HepG2 (cell line): Measurements from ENCODE around the gene PGK2. TPM values are rescaled to one million over a fixed set of nuclear protein-coding genes. Genes with fewer than 3 reads are reported as not detected.
A peak's percentile ranks its signal among the peaks of the same experiment; 100 is the strongest.

Source experiments
- CBX5 ChIP-seq: sonication (generic); formaldehyde crosslinking; IDR thresholded peaks from 2 replicates; pipeline ENCODE4 v1.4.0; 2020; ENCODE audit warnings: missing genetic modification reagents, borderline replicate concordance
- CREM ChIP-seq, 2 experiments: sonication (generic) in 1 of 2; formaldehyde crosslinking in 1 of 2; IDR thresholded peaks; 2 replicates each; pipeline versions ENCODE4 v1.4.0 to v1.6.1; 2016 to 2020; ENCODE audit warnings: antibody characterized with exemption in 1 of 2, mild to moderate bottlenecking in 1 of 2, missing genetic modification reagents in 1 of 2
- EHMT2 ChIP-seq: fragments of 200-600 bp; sonication (generic); IDR thresholded peaks from 2 replicates; pipeline ENCODE4 v1.7.0; 2017; ENCODE audit warnings: antibody characterized with exemption, low read depth, low read length, borderline replicate concordance
- ELF3 ChIP-seq: IDR thresholded peaks from 2 replicates; pipeline ENCODE4 v1.6.1; 2016; ENCODE audit warnings: missing genetic modification reagents, missing compliant biosample characterization
- GPN1 ChIP-seq: sonication (generic); formaldehyde crosslinking; IDR thresholded peaks from 2 replicates; pipeline ENCODE4 v1.5.1; 2020; ENCODE audit warnings: missing genetic modification reagents, borderline replicate concordance
- HNRNPUL1 ChIP-seq: fragments of 200-400 bp; formaldehyde crosslinking; IDR thresholded peaks from 2 replicates; pipeline ENCODE4 v1.6.1; 2017; ENCODE audit warnings: low read depth, mild to moderate bottlenecking, low read length, moderate library complexity
- KLF12 ChIP-seq: sonication (generic); formaldehyde crosslinking; IDR thresholded peaks from 2 replicates; pipeline ENCODE4 v1.4.0; 2020; ENCODE audit warnings: missing genetic modification reagents, borderline replicate concordance
- NPAS2 ChIP-seq: sonication (generic); formaldehyde crosslinking; IDR thresholded peaks from 2 replicates; pipeline ENCODE4 v1.8.0; 2022; ENCODE audit warnings: mild to moderate bottlenecking, missing genetic modification reagents, borderline replicate concordance
- RBFOX2 ChIP-seq: fragments of 200-400 bp; formaldehyde crosslinking; IDR thresholded peaks from 2 replicates; pipeline ENCODE4 v1.6.1; 2017; ENCODE audit warnings: low read depth, mild to moderate bottlenecking, low read length
- SAFB2 ChIP-seq: sonication (generic); formaldehyde crosslinking; IDR thresholded peaks from 2 replicates; pipeline ENCODE4 v1.5.1; 2020; ENCODE audit warnings: missing genetic modification reagents, low read depth, mild to moderate bottlenecking, borderline replicate concordance
- SMC3 ChIP-seq: IDR thresholded peaks from 2 replicates; pipeline ENCODE4 v1.6.1; 2011; ENCODE audit warnings: low read length, improper control_type of control experiment
- SYNCRIP ChIP-seq: fragments of 200-400 bp; formaldehyde crosslinking; IDR thresholded peaks from 2 replicates; pipeline ENCODE4 v1.6.1; 2018; ENCODE audit warnings: mild to moderate bottlenecking, low read depth, low read length; ENCODE audit not compliant: insufficient read depth
- U2AF2 ChIP-seq: fragments of 200-400 bp; formaldehyde crosslinking; IDR thresholded peaks from 2 replicates; pipeline ENCODE4 v1.6.1; 2017; ENCODE audit warnings: low read depth, mild to moderate bottlenecking, low read length
- ZNF121 ChIP-seq: sonication (generic); formaldehyde crosslinking; IDR thresholded peaks from 2 replicates; pipeline ENCODE4 v1.5.0; 2020; ENCODE audit warnings: mild to moderate bottlenecking, missing genetic modification reagents
- ZNF136 ChIP-seq: sonication (generic); formaldehyde crosslinking; IDR thresholded peaks from 2 replicates; pipeline ENCODE4 v1.8.1; 2022; ENCODE audit warnings: low read depth, mild to moderate bottlenecking, moderate library complexity, missing genetic modification reagents
- ZNF274 ChIP-seq: sonication (generic); formaldehyde crosslinking; IDR thresholded peaks from 2 replicates; pipeline ENCODE4 v1.5.1; 2020; ENCODE audit warnings: mild to moderate bottlenecking, missing genetic modification reagents
- ZNF367 ChIP-seq: sonication (generic); formaldehyde crosslinking; IDR thresholded peaks from 2 replicates; pipeline ENCODE4 v1.4.0; 2020; ENCODE audit warnings: missing genetic modification reagents, borderline replicate concordance
- ZNF746 ChIP-seq: sonication (generic); formaldehyde crosslinking; IDR thresholded peaks from 2 replicates; pipeline ENCODE4 v1.8.0; 2022; ENCODE audit warnings: mild to moderate bottlenecking, missing genetic modification reagents
- ZNF788 ChIP-seq: sonication (generic); formaldehyde crosslinking; IDR thresholded peaks from 2 replicates; pipeline ENCODE4 v1.5.0; 2020; ENCODE audit warnings: mild to moderate bottlenecking, missing genetic modification reagents, borderline replicate concordance
- ZSCAN31 ChIP-seq: sonication (generic); formaldehyde crosslinking; IDR thresholded peaks from 2 replicates; pipeline ENCODE4 v1.5.0; 2020; ENCODE audit warnings: low read depth, mild to moderate bottlenecking, missing genetic modification reagents
- polyA plus RNA-seq, 8 experiments: library from polyadenylated mRNA; depleted of rRNA in 3 of 8; stranded (reverse) in 7 of 8; unstranded in 1 of 8; fragments of >200 nt; fragmentation: Illumina TruSeq in 4 of 8; extraction: Trizol in 4 of 8; gene quantifications; 2 replicates each; pipeline versions ENCODE4 v1.2.1 to v1.2.3, GENCODE V29; 2011 to 2016; ENCODE audit warnings: low read depth in 4 of 8, missing spikeins in 1 of 8, mixed read lengths in 1 of 8; ENCODE audit not compliant: insufficient read depth in 1 of 8
- total RNA-seq, 5 experiments: library from RNA; depleted of rRNA; stranded (reverse); fragments of >200 nt; fragmentation: Illumina TruSeq; extraction: Trizol; gene quantifications; 2 replicates each; pipeline ENCODE4 v1.2.3, GENCODE V29; 2016; ENCODE audit warnings: low read depth in 1 of 5
- TF ChIP-seq, protein P1 (sequence below): sonication (generic); formaldehyde crosslinking; IDR thresholded peaks from 2 replicates; pipeline ENCODE4 v1.5.1; 2020; ENCODE audit warnings: mild to moderate bottlenecking, missing genetic modification reagents, moderate library complexity
- TF ChIP-seq, protein P2 (sequence below): sonication (generic); formaldehyde crosslinking; IDR thresholded peaks from 2 replicates; pipeline ENCODE4 v1.4.0; 2020; ENCODE audit warnings: low read depth, mild to moderate bottlenecking, missing genetic modification reagents
- TF ChIP-seq, protein P3 (sequence below): IDR thresholded peaks from 2 replicates; pipeline ENCODE4 v1.6.1; 2018; ENCODE audit warnings: missing genetic modification reagents
- TF ChIP-seq, protein P4 (sequence below): sonication (generic); formaldehyde crosslinking; IDR thresholded peaks from 2 replicates; pipeline ENCODE4 v1.8.0; 2022; ENCODE audit warnings: mild to moderate bottlenecking, missing genetic modification reagents, moderate library complexity

The PGK2 gene
- total and polyA plus RNA-seq, 2 of the 13 experiments (the other 11 are each of a cell fraction or from before 2014, with no cell fraction given) = not detected

DNA sequence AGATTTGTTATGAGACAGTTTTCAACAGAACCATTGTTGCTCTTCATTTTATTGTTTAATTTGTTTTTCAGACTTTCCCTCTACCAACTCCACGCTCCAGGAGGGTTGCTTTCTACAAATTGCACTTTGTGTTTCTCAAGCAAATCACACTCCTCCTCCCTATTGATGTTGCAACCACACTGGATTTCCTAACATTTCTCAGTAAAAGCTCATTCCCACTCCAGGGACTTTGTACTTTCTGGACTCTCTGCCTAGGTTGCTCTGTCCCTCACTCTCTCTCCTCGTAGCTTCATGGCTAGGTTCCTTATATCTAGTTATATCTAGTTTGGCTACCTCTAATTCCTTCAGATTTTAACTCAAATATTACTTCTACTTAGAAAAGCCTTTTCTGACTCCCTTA, 20.3 kb downstream of the PGK2 start (continued):
- TF ChIP-seq, protein P1, sequence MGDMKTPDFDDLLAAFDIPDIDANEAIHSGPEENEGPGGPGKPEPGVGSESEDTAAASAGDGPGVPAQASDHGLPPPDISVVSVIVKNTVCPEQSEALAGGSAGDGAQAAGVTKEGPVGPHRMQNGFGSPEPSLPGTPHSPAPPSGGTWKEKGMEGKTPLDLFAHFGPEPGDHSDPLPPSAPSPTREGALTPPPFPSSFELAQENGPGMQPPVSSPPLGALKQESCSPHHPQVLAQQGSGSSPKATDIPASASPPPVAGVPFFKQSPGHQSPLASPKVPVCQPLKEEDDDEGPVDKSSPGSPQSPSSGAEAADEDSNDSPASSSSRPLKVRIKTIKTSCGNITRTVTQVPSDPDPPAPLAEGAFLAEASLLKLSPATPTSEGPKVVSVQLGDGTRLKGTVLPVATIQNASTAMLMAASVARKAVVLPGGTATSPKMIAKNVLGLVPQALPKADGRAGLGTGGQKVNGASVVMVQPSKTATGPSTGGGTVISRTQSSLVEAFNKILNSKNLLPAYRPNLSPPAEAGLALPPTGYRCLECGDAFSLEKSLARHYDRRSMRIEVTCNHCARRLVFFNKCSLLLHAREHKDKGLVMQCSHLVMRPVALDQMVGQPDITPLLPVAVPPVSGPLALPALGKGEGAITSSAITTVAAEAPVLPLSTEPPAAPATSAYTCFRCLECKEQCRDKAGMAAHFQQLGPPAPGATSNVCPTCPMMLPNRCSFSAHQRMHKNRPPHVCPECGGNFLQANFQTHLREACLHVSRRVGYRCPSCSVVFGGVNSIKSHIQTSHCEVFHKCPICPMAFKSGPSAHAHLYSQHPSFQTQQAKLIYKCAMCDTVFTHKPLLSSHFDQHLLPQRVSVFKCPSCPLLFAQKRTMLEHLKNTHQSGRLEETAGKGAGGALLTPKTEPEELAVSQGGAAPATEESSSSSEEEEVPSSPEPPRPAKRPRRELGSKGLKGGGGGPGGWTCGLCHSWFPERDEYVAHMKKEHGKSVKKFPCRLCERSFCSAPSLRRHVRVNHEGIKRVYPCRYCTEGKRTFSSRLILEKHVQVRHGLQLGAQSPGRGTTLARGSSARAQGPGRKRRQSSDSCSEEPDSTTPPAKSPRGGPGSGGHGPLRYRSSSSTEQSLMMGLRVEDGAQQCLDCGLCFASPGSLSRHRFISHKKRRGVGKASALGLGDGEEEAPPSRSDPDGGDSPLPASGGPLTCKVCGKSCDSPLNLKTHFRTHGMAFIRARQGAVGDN (CRISPR knock-in tag) = no peak
- TF ChIP-seq NPAS2 (CRISPR knock-in tag) (no peak), SMC3 (peak; percentile 45; the same call in 1 of the 2 replicates), ZNF788 (CRISPR knock-in tag) (no peak), SAFB2 (CRISPR knock-in tag) (no peak), ZNF367 (CRISPR knock-in tag) (no peak), ZNF121 (CRISPR knock-in tag) (no peak), CREM (IDR thresholded peaks at IDR 0.05) (peak; percentile 75), CREM (CRISPR knock-in tag; IDR thresholded peaks at IDR 0.05) (no peak), CBX5 (CRISPR knock-in tag) (no peak), ELF3 (CRISPR knock-in tag) (peak; percentile 65; the same call in 1 of the 2 replicates), EHMT2 (no peak; the same call in 1 of the 2 replicates), SYNCRIP (no peak), KLF12 (CRISPR knock-in tag) (no peak), U2AF2 (no peak), ZNF274 (no peak), RBFOX2 (no peak), GPN1 (no peak), HNRNPUL1 (no peak), ZSCAN31 (CRISPR knock-in tag) (no peak), ZNF746 (CRISPR knock-in tag) (no peak), ZNF136 (CRISPR knock-in tag) (no peak)
- TF ChIP-seq, protein P2, sequence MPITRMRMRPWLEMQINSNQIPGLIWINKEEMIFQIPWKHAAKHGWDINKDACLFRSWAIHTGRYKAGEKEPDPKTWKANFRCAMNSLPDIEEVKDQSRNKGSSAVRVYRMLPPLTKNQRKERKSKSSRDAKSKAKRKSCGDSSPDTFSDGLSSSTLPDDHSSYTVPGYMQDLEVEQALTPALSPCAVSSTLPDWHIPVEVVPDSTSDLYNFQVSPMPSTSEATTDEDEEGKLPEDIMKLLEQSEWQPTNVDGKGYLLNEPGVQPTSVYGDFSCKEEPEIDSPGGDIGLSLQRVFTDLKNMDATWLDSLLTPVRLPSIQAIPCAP = no peak
- TF ChIP-seq, protein P3, sequence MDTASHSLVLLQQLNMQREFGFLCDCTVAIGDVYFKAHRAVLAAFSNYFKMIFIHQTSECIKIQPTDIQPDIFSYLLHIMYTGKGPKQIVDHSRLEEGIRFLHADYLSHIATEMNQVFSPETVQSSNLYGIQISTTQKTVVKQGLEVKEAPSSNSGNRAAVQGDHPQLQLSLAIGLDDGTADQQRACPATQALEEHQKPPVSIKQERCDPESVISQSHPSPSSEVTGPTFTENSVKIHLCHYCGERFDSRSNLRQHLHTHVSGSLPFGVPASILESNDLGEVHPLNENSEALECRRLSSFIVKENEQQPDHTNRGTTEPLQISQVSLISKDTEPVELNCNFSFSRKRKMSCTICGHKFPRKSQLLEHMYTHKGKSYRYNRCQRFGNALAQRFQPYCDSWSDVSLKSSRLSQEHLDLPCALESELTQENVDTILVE (CRISPR knock-in tag) = peak; percentile 84; the same call in 1 of the 2 replicates
- TF ChIP-seq, protein P4, sequence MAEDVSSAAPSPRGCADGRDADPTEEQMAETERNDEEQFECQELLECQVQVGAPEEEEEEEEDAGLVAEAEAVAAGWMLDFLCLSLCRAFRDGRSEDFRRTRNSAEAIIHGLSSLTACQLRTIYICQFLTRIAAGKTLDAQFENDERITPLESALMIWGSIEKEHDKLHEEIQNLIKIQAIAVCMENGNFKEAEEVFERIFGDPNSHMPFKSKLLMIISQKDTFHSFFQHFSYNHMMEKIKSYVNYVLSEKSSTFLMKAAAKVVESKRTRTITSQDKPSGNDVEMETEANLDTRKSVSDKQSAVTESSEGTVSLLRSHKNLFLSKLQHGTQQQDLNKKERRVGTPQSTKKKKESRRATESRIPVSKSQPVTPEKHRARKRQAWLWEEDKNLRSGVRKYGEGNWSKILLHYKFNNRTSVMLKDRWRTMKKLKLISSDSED (CRISPR knock-in tag) = no peak
